H9 (cell line): ENCODE measurements around the gene MRI1. TPM values are rescaled to one million over a fixed set of nuclear protein-coding genes. Genes with fewer than 3 reads are reported as not detected.
A peak's percentile ranks its signal among the peaks of the same experiment; 100 is the strongest.

Experiments
- DNase-seq: peaks from one replicate; pipeline ENCODE4 v3.0.0-alpha.2; 2017
- H2AFZ ChIP-seq: one replicate; pipeline ENCODE4 v1.6.1; 2013; ENCODE audit warnings: mild to moderate bottlenecking, low read length, control low read depth, moderate library complexity
- H2AK5ac ChIP-seq: 2 replicates; pipeline ENCODE4 v1.6.1; 2013; ENCODE audit warnings: low read length, control low read depth, mixed read lengths; ENCODE audit not compliant: insufficient read length
- H2BK120ac ChIP-seq: one replicate; pipeline ENCODE4 v1.6.1; 2013; ENCODE audit warnings: low read depth, mild to moderate bottlenecking, low read length, control low read depth, inconsistent platforms; ENCODE audit not compliant: poor library complexity, severe bottlenecking
- H2BK12ac ChIP-seq: 2 replicates; pipeline ENCODE4 v1.6.1; 2013; ENCODE audit warnings: low read length, control low read depth, mixed read lengths, low read depth; ENCODE audit not compliant: insufficient read length
- H2BK15ac ChIP-seq: 2 replicates; pipeline ENCODE4 v1.6.1; 2013; ENCODE audit warnings: low read depth, low read length, control low read depth
- H2BK20ac ChIP-seq: one replicate; pipeline ENCODE4 v1.6.1; 2013; ENCODE audit warnings: low read depth, mild to moderate bottlenecking, low read length, control low read depth, inconsistent platforms; ENCODE audit not compliant: poor library complexity, severe bottlenecking
- H2BK5ac ChIP-seq: 2 replicates; pipeline ENCODE4 v1.6.1; 2013; ENCODE audit warnings: low read length, control low read depth, mixed read lengths; ENCODE audit not compliant: insufficient read length
- H3K14ac ChIP-seq: 2 replicates; pipeline ENCODE4 v1.6.1; 2013; ENCODE audit warnings: low read length, control low read depth; ENCODE audit not compliant: insufficient read depth
- H3K18ac ChIP-seq: 2 replicates; pipeline ENCODE4 v1.6.1; 2013; ENCODE audit warnings: low read depth, mild to moderate bottlenecking, mixed read lengths, low read length, control low read depth; ENCODE audit not compliant: insufficient read length
- H3K23ac ChIP-seq: 2 replicates; pipeline ENCODE4 v1.6.1; 2013; ENCODE audit warnings: low read length, control low read depth, mixed read lengths, low read depth; ENCODE audit not compliant: insufficient read length
- H3K23me2 ChIP-seq: 2 replicates; pipeline ENCODE4 v1.6.1; 2013; ENCODE audit warnings: low read depth, mild to moderate bottlenecking, mixed read lengths, low read length, control low read depth; ENCODE audit not compliant: insufficient read length, poor library complexity, severe bottlenecking
- H3K27ac ChIP-seq: 2 replicates; pipeline ENCODE4 v1.5.1; 2013; ENCODE audit warnings: low read length, control low read depth, mixed read lengths, low read depth; ENCODE audit not compliant: insufficient read length
- H3K27me3 ChIP-seq: 2 replicates; pipeline ENCODE4 v1.6.1; 2013; ENCODE audit warnings: low read length, control low read depth, inconsistent platforms; ENCODE audit not compliant: insufficient read depth
- H3K4ac ChIP-seq: 2 replicates; pipeline ENCODE4 v1.6.1; 2013; ENCODE audit warnings: low read depth, mild to moderate bottlenecking, control low read depth, inconsistent platforms, low read length, moderate library complexity
- H3K4me1 ChIP-seq: 2 replicates; pipeline ENCODE4 v1.6.1; 2013; ENCODE audit warnings: low read length, control low read depth, inconsistent platforms; ENCODE audit not compliant: insufficient read depth
- H3K4me2 ChIP-seq: 2 replicates; pipeline ENCODE4 v1.6.1; 2013; ENCODE audit warnings: low read length, control low read depth, mixed read lengths; ENCODE audit not compliant: insufficient read length, insufficient read depth
- H3K56ac ChIP-seq: 2 replicates; pipeline ENCODE4 v1.6.1; 2013; ENCODE audit warnings: low read depth, mild to moderate bottlenecking, mixed read lengths, low read length, control low read depth; ENCODE audit not compliant: insufficient read length
- H3K79me1 ChIP-seq: 2 replicates; pipeline ENCODE4 v1.6.1; 2013; ENCODE audit warnings: low read depth, mild to moderate bottlenecking, moderate library complexity, low read length, control low read depth, inconsistent platforms; ENCODE audit not compliant: insufficient read depth, poor library complexity, severe bottlenecking
- H3K79me2 ChIP-seq: 2 replicates; pipeline ENCODE4 v1.6.1; 2013; ENCODE audit warnings: low read length, control low read depth, inconsistent platforms; ENCODE audit not compliant: insufficient read depth
- H3K9ac ChIP-seq: 2 replicates; pipeline ENCODE4 v1.6.1; 2013; ENCODE audit warnings: low read length, control low read depth, mixed read lengths; ENCODE audit not compliant: insufficient read length; ENCODE audit errors: extremely low read depth
- H3K9me3 ChIP-seq: one replicate; pipeline ENCODE4 v1.6.1; 2013; ENCODE audit warnings: low read depth, low read length, inconsistent platforms; ENCODE audit not compliant: control insufficient read depth
- H3T11ph ChIP-seq: one replicate; pipeline ENCODE4 v1.6.1; 2013; ENCODE audit warnings: mild to moderate bottlenecking, low read length, control low read depth, inconsistent platforms
- H4K20me1 ChIP-seq: one replicate; pipeline ENCODE4 v1.6.1; 2013; ENCODE audit not compliant: control insufficient read depth, insufficient read length, insufficient read depth
- H4K5ac ChIP-seq: 2 replicates; pipeline ENCODE4 v1.6.1; 2013; ENCODE audit warnings: low read depth, mild to moderate bottlenecking, mixed read lengths, low read length, control low read depth; ENCODE audit not compliant: insufficient read length
- H4K8ac ChIP-seq: replicated peaks from 2 replicates; pipeline ENCODE4 v1.6.1; 2013; ENCODE audit warnings: low read length, control low read depth, mixed read lengths, low read depth; ENCODE audit not compliant: insufficient read length
- H4K91ac ChIP-seq: 2 replicates; pipeline ENCODE4 v1.6.1; 2013; ENCODE audit warnings: low read depth, mild to moderate bottlenecking, moderate library complexity, mixed read lengths, low read length, control low read depth; ENCODE audit not compliant: insufficient read length
- H3K27ac Mint-ChIP-seq, 3 experiments: 2 replicates in 2 of 3; 3 replicates in 1 of 3; pipeline ENCODE4 v1.8.0; 2020 to 2021; ENCODE audit warnings: mixed read lengths in 3 of 3, mild to moderate bottlenecking in 1 of 3, moderate library complexity in 1 of 3
- H3K27me3 Mint-ChIP-seq: 2 replicates; pipeline ENCODE4 v1.8.0; 2021; ENCODE audit warnings: low read depth, mild to moderate bottlenecking, moderate library complexity, mixed read lengths
- H3K36me3 Mint-ChIP-seq, 3 experiments: 2 replicates in 2 of 3; 3 replicates in 1 of 3; pipeline ENCODE4 v1.8.0; 2020 to 2021; ENCODE audit warnings: low read depth in 3 of 3, mixed read lengths in 3 of 3; ENCODE audit not compliant: insufficient read depth in 1 of 3
- H3K4me1 Mint-ChIP-seq, 2 experiments: 2 replicates each; pipeline ENCODE4 v1.8.0; 2020; ENCODE audit warnings: mixed read lengths in 2 of 2
- H3K4me3 Mint-ChIP-seq, 2 experiments: 2 replicates in 1 of 2; 3 replicates in 1 of 2; pipeline ENCODE4 v1.8.0; 2020 to 2021; ENCODE audit warnings: mild to moderate bottlenecking in 2 of 2, mixed read lengths in 2 of 2, moderate library complexity in 1 of 2
- H3K9me3 Mint-ChIP-seq, 2 experiments: 2 replicates in 1 of 2; 3 replicates in 1 of 2; pipeline ENCODE4 v1.8.0; 2020; ENCODE audit warnings: mild to moderate bottlenecking in 2 of 2, mixed read lengths in 2 of 2, moderate library complexity in 1 of 2
- CTCF ChIP-seq: fragments of 200-600 bp; sonication (generic); conservative IDR thresholded peaks from 3 replicates; pipeline ENCODE4 v1.8.0; 2021; ENCODE audit warnings: antibody characterized with exemption, mild to moderate bottlenecking
- WGBS: extraction: QIAGEN DNeasy Blood & Tissue Kit; methylation state at CpG from one replicate; pipeline ENCODE4 v1.1.7; 2013; ENCODE audit warnings: missing lambda C conversion rate, low lambda C conversion rate, mixed read lengths; ENCODE audit not compliant: insufficient read length; ENCODE audit errors: extremely low coverage; 5-methylcytosine and 5-hydroxymethylcytosine counted together
- total RNA-seq: library from RNA; stranded (reverse); gene quantifications from 2 replicates; pipeline ENCODE4 v1.2.1, GENCODE V29; 2021

MRI1 gene
- total RNA-seq, 1 experiment from 2014 or later = 19.5 TPM

GRCh38 chr19:13747098-13747453 is 17.2 kb upstream of the MRI1 start:
- no peak overlapping the region for H3K23ac ChIP-seq
- no peak overlapping the region for H4K5ac ChIP-seq
- H3K9me3 ChIP-seq = no peaks in the 10 kb centered on the region
- H3T11ph ChIP-seq = no peak overlapping the region
- H3K4me2 ChIP-seq = no peak overlapping the region
- Mint-ChIP-seq H3K4me3 (peak overlapping the region; percentile 89 to 90), H3K27ac (no peak overlapping the region), H3K9me3 (peaks cover 3% of the 10 kb centered on the region in 2 experiments; a peak in 3 of 5 replicates), H3K27me3 (no peaks in the 10 kb centered on the region; the same call in 1 of the 2 replicates), H3K4me1 (peaks cover 14% of the 10 kb centered on the region in 2 experiments), H3K36me3 (peaks cover 3 to 13% (median 4%) of the 10 kb centered on the region in 3 experiments; a peak in 4 of 7 replicates)
- H2AFZ ChIP-seq = no peak overlapping the region
- H3K4me1 ChIP-seq = no peaks in the 10 kb centered on the region
- no peak overlapping the region for H2BK12ac ChIP-seq
- H3K23me2 ChIP-seq = no peaks in the 10 kb centered on the region
- no CpG with 5 or more reads among the region's 8 CpGs for WGBS
- H4K91ac ChIP-seq = no peak overlapping the region
- H2BK20ac ChIP-seq = no peak overlapping the region
- no peak overlapping the region for H3K14ac ChIP-seq
- peak overlapping the region; percentile 24 for H3K18ac ChIP-seq
- peaks cover 2% of the 10 kb centered on the region for H3K79me1 ChIP-seq
- no peak overlapping the region for H3K27ac ChIP-seq
- no peaks in the 10 kb centered on the region for H3K27me3 ChIP-seq
- no peak for TF ChIP-seq CTCF
- no peak overlapping the region for H2BK15ac ChIP-seq
- no peak overlapping the region for H3K9ac ChIP-seq
- H4K20me1 ChIP-seq = no peaks in the 10 kb centered on the region
- no peak overlapping the region for H3K4ac ChIP-seq
- no peaks in the 10 kb centered on the region for H3K79me2 ChIP-seq
- no peak overlapping the region for H2BK5ac ChIP-seq
- no peak overlapping the region for H2AK5ac ChIP-seq
- H2BK120ac ChIP-seq = no peak overlapping the region
- H4K8ac ChIP-seq = no peak overlapping the region
- no peak overlapping the region for H3K56ac ChIP-seq
- no peak for DNase-seq
